ENCODE data around the gene THRSP. TPM values are rescaled to one million over a fixed set of nuclear protein-coding genes. Genes with fewer than 3 reads are reported as not detected.

THRSP gene
- total and polyA plus RNA-seq, 2 of the 8 experiments (the other 6 are each of a cell fraction or from before 2014, with no cell fraction given) = 0.11 TPM; not detected in 1

DNA sequence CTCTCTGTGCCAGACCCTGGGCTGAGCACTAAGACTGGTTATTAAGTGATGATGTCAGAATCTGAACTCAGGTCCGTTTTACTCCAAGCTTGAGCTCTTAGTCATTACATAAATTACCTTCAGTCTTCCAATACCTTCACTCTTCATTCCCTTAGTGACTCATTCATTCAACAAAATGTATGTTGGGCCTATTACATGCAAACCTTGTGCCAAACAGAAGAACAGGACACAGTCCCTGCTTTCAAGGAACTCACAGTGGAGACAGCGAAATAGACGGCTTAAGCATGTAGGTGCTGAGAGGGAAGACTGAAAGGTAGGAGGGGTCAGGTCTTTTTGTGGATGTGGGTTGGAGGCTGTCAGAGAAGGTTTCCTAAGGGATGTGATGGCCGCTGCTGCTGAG lies 43.9 kb upstream of the THRSP start:
- peaks cover 6 to 12% (median 10%) of the 10 kb centered on the region in 4 experiments; a peak in 6 of 8 replicates for H3K36me3 ChIP-seq (ENCODE audit: control insufficient read depth in 2 of 4, insufficient read depth in 4 of 4, low read length in 3 of 4)
- no peak overlapping the region for H3K4me2 ChIP-seq (ENCODE audit: insufficient read depth in 1 of 2, low read depth in 2 of 2, low read length in 2 of 2)
- H3K18ac ChIP-seq (ENCODE audit: extremely low read depth, low read length) = no peak overlapping the region
- ChIA-PET CTCF (ENCODE audit: partially characterized antibody) (interaction anchor here (2.0 to 3.3 kb wide), 4 partner anchors 15 to 26 kb away, joined by 6 to 19 read pairs (median 12); no protein-coding TSS in a partner anchor), POLR2A (ENCODE audit: partially characterized antibody) (interaction anchor here (1.3 to 1.9 kb wide), 3 partner anchors 13 to 59 kb away, joined by 3 to 11 read pairs (median 5); no protein-coding TSS in a partner anchor)
- WGBS, 2 experiments (ENCODE audit: extremely low coverage in 1 of 2, insufficient coverage in 1 of 2, insufficient read length in 1 of 2, insufficient replicate concordance in 2 of 2, low coverage in 1 of 2, low lambda C conversion rate in 2 of 2, missing lambda C conversion rate in 1 of 2) = 69% methylated on average over 4 of the region's 4 CpGs; no CpG with 5 or more reads in 1 of the 2 experiments
- DNase-seq (ENCODE audit: low read depth in 1 of 2, low spot score in 2 of 2) (no peak), FAIRE-seq (no peak)
- no peak overlapping the region for H2BK5ac ChIP-seq (ENCODE audit: low read depth, low read length)
- no peak overlapping the region for H4K8ac ChIP-seq (ENCODE audit: extremely low read depth, insufficient read depth, low read length)
- H3K79me2 ChIP-seq (ENCODE audit: control insufficient read depth in 1 of 2, insufficient read depth in 2 of 2, low read length in 2 of 2) = no peaks in the 10 kb centered on the region
- no peak overlapping the region for H3K9ac ChIP-seq (replicated peaks in 1 of 4; ENCODE audit: extremely low read depth in 1 of 4, low read depth in 3 of 4, low read length in 3 of 4)
- no peak overlapping the region for H2BK120ac ChIP-seq (replicated peaks; ENCODE audit: low read depth, low read length)
- no peak overlapping the region for H2BK20ac ChIP-seq (ENCODE audit: low read length)
- H2AK5ac ChIP-seq (ENCODE audit: low read depth, low read length) = no peak overlapping the region
- no peak overlapping the region for H4K91ac ChIP-seq (replicated peaks; ENCODE audit: insufficient read length, low read length)
- no peak overlapping the region for H2BK12ac ChIP-seq (ENCODE audit: low read depth, low read length)
- H2BK15ac ChIP-seq (ENCODE audit: low read length) = no peak overlapping the region
- H3K27ac ChIP-seq (ENCODE audit: low read depth, low read length) = no peak overlapping the region
- no peak overlapping the region for H3K56ac ChIP-seq (replicated peaks; ENCODE audit: insufficient read length, low read depth, low read length)
- TF ChIP-seq, protein P1, sequence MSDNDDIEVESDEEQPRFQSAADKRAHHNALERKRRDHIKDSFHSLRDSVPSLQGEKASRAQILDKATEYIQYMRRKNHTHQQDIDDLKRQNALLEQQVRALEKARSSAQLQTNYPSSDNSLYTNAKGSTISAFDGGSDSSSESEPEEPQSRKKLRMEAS (IDR thresholded peaks at IDR 0.05) = no peak
- TF ChIP-seq TEAD4 (IDR thresholded peaks at IDR 0.05; ENCODE audit: low read depth, low read length) (no peak), TCF12 (IDR thresholded peaks at IDR 0.05; ENCODE audit: low read depth, low read length) (no peak)
- H4K20me1 ChIP-seq (replicated peaks in 1 of 2; ENCODE audit: control insufficient read depth in 1 of 2, insufficient read depth in 2 of 2, low read length in 2 of 2) = no peaks in the 10 kb centered on the region
- no peak overlapping the region for H2AFZ ChIP-seq (ENCODE audit: low read length)
- H3K4me3 ChIP-seq (ENCODE audit: extremely low read depth in 1 of 4, insufficient read depth in 2 of 4, low read depth in 3 of 4, low read length in 4 of 4) = no peak overlapping the region
- H4K5ac ChIP-seq (ENCODE audit: insufficient read length, low read depth, low read length) = no peak overlapping the region
- H3K4me1 ChIP-seq (replicated peaks in 1 of 4; ENCODE audit: control insufficient read depth in 3 of 4, insufficient read depth in 4 of 4, low read length in 3 of 4) = peaks cover 0 to 13% (median 8%) of the 10 kb centered on the region in 4 experiments; a peak in 6 of 7 replicates
- H3K27me3 ChIP-seq (replicated peaks in 1 of 4; ENCODE audit: control insufficient read depth in 3 of 4, extremely low read depth in 1 of 4, insufficient read depth in 3 of 4, low read length in 3 of 4) = no peaks in the 10 kb centered on the region
- peaks cover 9% of the 10 kb centered on the region for H3K23me2 ChIP-seq (ENCODE audit: low read depth, low read length)
- H3K4ac ChIP-seq (replicated peaks; ENCODE audit: insufficient read length, low read depth, low read length) = no peak overlapping the region
- H3K79me1 ChIP-seq (ENCODE audit: low read depth, low read length) = no peaks in the 10 kb centered on the region; the same call in 1 of the 2 replicates
- H3K14ac ChIP-seq (ENCODE audit: insufficient read length) = no peak overlapping the region
- H3K23ac ChIP-seq (ENCODE audit: insufficient read length) = no peak overlapping the region
- no peaks in the 10 kb centered on the region for H3K9me3 ChIP-seq (ENCODE audit: insufficient read depth in 2 of 2, low read depth in 1 of 2, low read length in 1 of 2)
